K562 (cell line): ENCODE data around the gene ZNF564. TPM values are rescaled to one million over a fixed set of nuclear protein-coding genes. Genes with fewer than 3 reads are reported as not detected.

ENCODE experiments used
- CBX2 ChIP-seq: fragments of 200-600 bp; sonication (generic); IDR thresholded peaks from one replicate; pipeline ENCODE4 v1.6.1; 2012; ENCODE audit warnings: mild to moderate bottlenecking, low read length, inconsistent platforms; ENCODE audit not compliant: insufficient read depth, poor library complexity, severe bottlenecking
- CBX3 ChIP-seq, 2 experiments: IDR thresholded peaks; 1 replicate in 1 of 2; 2 replicates in 1 of 2; pipeline ENCODE4 v1.6.1; 2012; ENCODE audit warnings: inconsistent platforms in 2 of 2, low read length in 2 of 2, borderline replicate concordance in 1 of 2, control low read depth in 1 of 2
- FOXP1 ChIP-seq: sonication (generic); formaldehyde crosslinking; IDR thresholded peaks from 2 replicates; pipeline ENCODE4 v1.8.0; 2022; ENCODE audit warnings: mild to moderate bottlenecking, missing genetic modification reagents
- HNRNPL ChIP-seq: fragments of 200-400 bp; formaldehyde crosslinking; IDR thresholded peaks from 2 replicates; pipeline ENCODE4 v1.6.1; 2017; ENCODE audit warnings: low read depth, mild to moderate bottlenecking, low read length
- NFATC3 ChIP-seq: fragments of 450-650 bp; IDR thresholded peaks from 2 replicates; pipeline ENCODE4 v1.6.1; 2017; ENCODE audit warnings: mild to moderate bottlenecking
- NFYB ChIP-seq: IDR thresholded peaks from 2 replicates; pipeline ENCODE4 v1.6.1; 2011; ENCODE audit warnings: mild to moderate bottlenecking, moderate library complexity; ENCODE audit not compliant: insufficient read length; ENCODE audit errors: extremely low read depth
- NUFIP1 ChIP-seq: fragments of 450-650 bp; IDR thresholded peaks from 2 replicates; pipeline ENCODE4 v1.6.1; 2018; ENCODE audit not compliant: partially characterized antibody
- POLR2B ChIP-seq: fragments of 450-650 bp; IDR thresholded peaks from 2 replicates; pipeline ENCODE4 v1.6.1; 2018; ENCODE audit warnings: low read depth; ENCODE audit not compliant: partially characterized antibody
- POLR3G ChIP-seq: IDR thresholded peaks from 2 replicates; pipeline ENCODE4 v1.6.1; 2011; ENCODE audit not compliant: insufficient read length, insufficient replicate concordance; ENCODE audit errors: extremely low read depth
- PTTG1 ChIP-seq: fragments of 450-650 bp; IDR thresholded peaks from 2 replicates; pipeline ENCODE4 v1.6.1; 2016; ENCODE audit warnings: low read depth, mild to moderate bottlenecking, missing genetic modification characterization, missing compliant biosample characterization
- PURB ChIP-seq: sonication (generic); formaldehyde crosslinking; IDR thresholded peaks from 2 replicates; pipeline ENCODE4 v1.9.0; 2021; ENCODE audit warnings: low read depth, mild to moderate bottlenecking, missing genetic modification reagents
- RAD21 ChIP-seq, 2 experiments: fragments of 250-450 bp in 1 of 2; fragments of 450-650 bp in 1 of 2; sonication (Bioruptor Pico) in 1 of 2; formaldehyde crosslinking in 1 of 2; IDR thresholded peaks in 1 of 2; conservative IDR thresholded peaks in 1 of 2; 2 replicates each; pipeline versions ENCODE4 v1.4.0 to v1.8.0; 2020 to 2022; ENCODE audit warnings: mild to moderate bottlenecking in 2 of 2, moderate library complexity in 1 of 2
- SAFB ChIP-seq: fragments of 200-400 bp; formaldehyde crosslinking; IDR thresholded peaks from 2 replicates; pipeline ENCODE4 v1.6.1; 2017; ENCODE audit warnings: low read depth, low read length, borderline replicate concordance
- SAP30 ChIP-seq: fragments of 200-600 bp; sonication (generic); IDR thresholded peaks from 2 replicates; pipeline ENCODE4 v1.6.1; 2012; ENCODE audit warnings: borderline replicate concordance, low read depth, mild to moderate bottlenecking, moderate library complexity, low read length, control low read depth, inconsistent platforms; ENCODE audit not compliant: insufficient read depth, poor library complexity, severe bottlenecking
- SMARCA5 ChIP-seq: fragments of 450-650 bp; IDR thresholded peaks from 2 replicates; pipeline ENCODE4 v1.6.1; 2016
- SREBF2 ChIP-seq: sonication (generic); formaldehyde crosslinking; IDR thresholded peaks from 2 replicates; pipeline ENCODE4 v1.4.0; 2020; ENCODE audit warnings: mild to moderate bottlenecking, missing genetic modification reagents
- SRSF1 ChIP-seq: fragments of 200-400 bp; formaldehyde crosslinking; IDR thresholded peaks from 2 replicates; pipeline ENCODE4 v1.6.1; 2017; ENCODE audit warnings: mild to moderate bottlenecking, low read depth, low read length, moderate library complexity
- ZBTB1 ChIP-seq: sonication (generic); formaldehyde crosslinking; IDR thresholded peaks from 2 replicates; pipeline ENCODE4 v1.8.1; 2023; ENCODE audit warnings: missing genetic modification reagents, low read depth, mild to moderate bottlenecking, borderline replicate concordance
- ZBTB12 ChIP-seq: fragments of 250-450 bp; sonication (Bioruptor Pico); IDR thresholded peaks from 2 replicates; pipeline ENCODE4 v1.4.0; 2020
- ZNF324 ChIP-seq: fragments of 250-450 bp; sonication (Bioruptor Pico); IDR thresholded peaks from 2 replicates; pipeline ENCODE4 v1.4.0; 2020; ENCODE audit warnings: mild to moderate bottlenecking
- ZNF717 ChIP-seq: fragments of 250-450 bp; sonication (Bioruptor Pico); IDR thresholded peaks from 2 replicates; pipeline ENCODE4 v1.5.0; 2021
- ZNF76 ChIP-seq: fragments of 250-450 bp; sonication (Bioruptor Pico); IDR thresholded peaks from 2 replicates; pipeline ENCODE4 v1.4.0; 2020; ENCODE audit warnings: mild to moderate bottlenecking, moderate library complexity, borderline replicate concordance
- polyA plus RNA-seq, 8 experiments: library from polyadenylated mRNA; depleted of rRNA in 4 of 8; stranded (reverse) in 5 of 8; unstranded in 3 of 8; fragments of >200 nt; fragmentation: Nextera tagmentation in 2 of 8; fragmentation: Illumina TruSeq in 1 of 8; extraction: Ambion mirVana in 2 of 8; extraction: Trizol in 1 of 8; gene quantifications; 2 replicates each; pipeline versions ENCODE4 v1.2.1 to v1.2.3, GENCODE V29; 2011 to 2014; ENCODE audit warnings: inconsistent platforms in 1 of 8, missing spikeins in 1 of 8
- total RNA-seq, 7 experiments: library from RNA; depleted of rRNA in 6 of 7; stranded (reverse); fragments of >200 nt in 6 of 7; fragmentation: Illumina TruSeq in 2 of 7; extraction: Trizol in 2 of 7; gene quantifications; 2 replicates each; pipeline versions ENCODE4 v1.2.1 to v1.2.3, GENCODE V29; 2011 to 2021; ENCODE audit warnings: low replicate concordance in 1 of 7
- TF ChIP-seq, protein P1 (sequence below): sonication (generic); formaldehyde crosslinking; IDR thresholded peaks from 2 replicates; pipeline ENCODE4 v1.8.1; 2023; ENCODE audit warnings: mild to moderate bottlenecking, missing genetic modification reagents, moderate library complexity
- TF ChIP-seq, protein P2 (sequence below): fragments of 450-650 bp; formaldehyde crosslinking; IDR thresholded peaks from 2 replicates; pipeline ENCODE4 v1.4.0; 2020; ENCODE audit warnings: mild to moderate bottlenecking, moderate library complexity
- TF ChIP-seq, protein P3 (sequence below): IDR thresholded peaks from 3 replicates; pipeline ENCODE4 v1.6.1; 2011; ENCODE audit warnings: borderline replicate concordance, mild to moderate bottlenecking; ENCODE audit not compliant: insufficient read length, insufficient read depth

Gene ZNF564
- total and polyA plus RNA-seq, 9 of the 15 experiments (the other 6 are each of a cell fraction or from before 2014, with no cell fraction given), result 1.4 to 8.1 (median 5.6) TPM

GRCh38 chr19:12544401-12544876 lies 6.8 kb downstream of the ZNF564 start (continued):
- TF ChIP-seq NFYB (no peak), ZNF717 (CRISPR knock-in tag) (no peak), ZNF324 (CRISPR knock-in tag) (no peak), SREBF2 (CRISPR knock-in tag) (no peak), SAP30 (no peak), NUFIP1 (no peak), POLR3G (no peak), SMARCA5 (no peak), CBX3 (IDR thresholded peaks at IDR 0.05; ENCODE audit: borderline replicate concordance in 1 of 2, low read length in 2 of 2) (peak in 1 of 2 experiments; percentile 68; a peak in 1 of 3 replicates), ZBTB12 (no peak), POLR2B (no peak), PURB (CRISPR knock-in tag) (no peak), NFATC3 (no peak), FOXP1 (CRISPR knock-in tag) (0 out of 2 replicates have a peak, but pooled peaks have one; percentile 25), PTTG1 (tag) (no peak), SRSF1 (no peak), ZBTB1 (CRISPR knock-in tag) (no peak), HNRNPL (no peak), ZNF76 (CRISPR knock-in tag) (0 out of 2 replicates have a peak, but pooled peaks have one; percentile 24), SAFB (no peak), CBX2 (no peak), RAD21 (CRISPR knock-in tag; conservative IDR thresholded peaks at IDR 0.05 in 1 of 2, IDR thresholded peaks at IDR 0.05 in 1 of 2) (no peak)
- TF ChIP-seq, protein P1, sequence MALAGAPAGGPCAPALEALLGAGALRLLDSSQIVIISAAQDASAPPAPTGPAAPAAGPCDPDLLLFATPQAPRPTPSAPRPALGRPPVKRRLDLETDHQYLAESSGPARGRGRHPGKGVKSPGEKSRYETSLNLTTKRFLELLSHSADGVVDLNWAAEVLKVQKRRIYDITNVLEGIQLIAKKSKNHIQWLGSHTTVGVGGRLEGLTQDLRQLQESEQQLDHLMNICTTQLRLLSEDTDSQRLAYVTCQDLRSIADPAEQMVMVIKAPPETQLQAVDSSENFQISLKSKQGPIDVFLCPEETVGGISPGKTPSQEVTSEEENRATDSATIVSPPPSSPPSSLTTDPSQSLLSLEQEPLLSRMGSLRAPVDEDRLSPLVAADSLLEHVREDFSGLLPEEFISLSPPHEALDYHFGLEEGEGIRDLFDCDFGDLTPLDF, result no peak
- TF ChIP-seq, protein P2, sequence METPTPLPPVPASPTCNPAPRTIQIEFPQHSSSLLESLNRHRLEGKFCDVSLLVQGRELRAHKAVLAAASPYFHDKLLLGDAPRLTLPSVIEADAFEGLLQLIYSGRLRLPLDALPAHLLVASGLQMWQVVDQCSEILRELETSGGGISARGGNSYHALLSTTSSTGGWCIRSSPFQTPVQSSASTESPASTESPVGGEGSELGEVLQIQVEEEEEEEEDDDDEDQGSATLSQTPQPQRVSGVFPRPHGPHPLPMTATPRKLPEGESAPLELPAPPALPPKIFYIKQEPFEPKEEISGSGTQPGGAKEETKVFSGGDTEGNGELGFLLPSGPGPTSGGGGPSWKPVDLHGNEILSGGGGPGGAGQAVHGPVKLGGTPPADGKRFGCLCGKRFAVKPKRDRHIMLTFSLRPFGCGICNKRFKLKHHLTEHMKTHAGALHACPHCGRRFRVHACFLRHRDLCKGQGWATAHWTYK (CRISPR knock-in tag), result peak; percentile 37; the same call in 1 of the 2 replicates
- TF ChIP-seq, protein P3, sequence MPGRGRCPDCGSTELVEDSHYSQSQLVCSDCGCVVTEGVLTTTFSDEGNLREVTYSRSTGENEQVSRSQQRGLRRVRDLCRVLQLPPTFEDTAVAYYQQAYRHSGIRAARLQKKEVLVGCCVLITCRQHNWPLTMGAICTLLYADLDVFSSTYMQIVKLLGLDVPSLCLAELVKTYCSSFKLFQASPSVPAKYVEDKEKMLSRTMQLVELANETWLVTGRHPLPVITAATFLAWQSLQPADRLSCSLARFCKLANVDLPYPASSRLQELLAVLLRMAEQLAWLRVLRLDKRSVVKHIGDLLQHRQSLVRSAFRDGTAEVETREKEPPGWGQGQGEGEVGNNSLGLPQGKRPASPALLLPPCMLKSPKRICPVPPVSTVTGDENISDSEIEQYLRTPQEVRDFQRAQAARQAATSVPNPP, result no peak
